ENCODE results near the gene PALLD. TPM values are rescaled to one million over a fixed set of nuclear protein-coding genes. Genes with fewer than 3 reads are reported as not detected.

The PALLD gene
- total and polyA plus RNA-seq, 2 of the 13 experiments (the other 11 are each of a cell fraction or from before 2014, with no cell fraction given), result 0.50 to 1.5 TPM

DNA sequence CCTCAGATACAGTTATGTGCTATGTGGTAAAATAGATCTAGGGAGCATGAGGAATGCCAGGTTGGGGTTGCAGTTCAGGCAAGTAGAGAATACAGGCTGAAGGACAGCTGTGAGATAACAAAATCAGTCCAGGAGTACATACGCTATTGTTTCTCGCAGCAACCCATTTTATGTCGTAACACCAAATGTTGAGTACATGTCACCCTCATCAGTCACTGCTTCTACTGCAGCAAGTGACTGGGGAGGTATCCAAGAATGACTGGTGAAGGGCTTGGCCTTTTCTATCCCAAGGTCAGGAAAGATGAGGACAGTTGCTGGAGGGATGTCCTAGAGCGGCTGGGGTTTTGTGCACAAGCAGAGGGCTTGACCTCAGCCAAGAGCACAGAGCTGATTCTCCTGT is 341.1 kb downstream of the PALLD start:
- H3K4me3 ChIP-seq (replicated peaks in 1 of 3; ENCODE audit: insufficient read depth in 1 of 3, low read depth in 2 of 3, low read length in 3 of 3), result no peak overlapping the region
- intact Hi-C loops (cut with micrococcal nuclease; ENCODE audit: unreplicated experiment), result no loop called here
- H3K79me2 ChIP-seq (ENCODE audit: insufficient read depth, low read length), result no peaks in the 10 kb centered on the region
- 83% methylated on average over 4 of the region's 4 CpGs for WGBS (ENCODE audit: low lambda C conversion rate)
- no peak overlapping the region for H2AFZ ChIP-seq (ENCODE audit: low read length)
- H3K27ac ChIP-seq (ENCODE audit: extremely low read length, insufficient read depth, low read length), result no peak overlapping the region
- no peak overlapping the region for H3K9ac ChIP-seq (ENCODE audit: insufficient read depth, low read depth, low read length)
- H3K4me2 ChIP-seq (ENCODE audit: low read depth, low read length), result no peak overlapping the region
- no peak for ATAC-seq
- H3K4me1 ChIP-seq (ENCODE audit: insufficient read depth, low read length), result 0 out of 2 replicates have a peak, but pooled peaks cover 6% of the 10 kb centered on the region
- FAIRE-seq, result no peak
- H3K27me3 ChIP-seq (ENCODE audit: control insufficient read depth in 1 of 2, insufficient read depth in 2 of 2, low read length in 2 of 2), result peaks cover under 1 to 9% of the 10 kb centered on the region in 2 experiments; a peak in 2 of 5 replicates
- H4K20me1 ChIP-seq (ENCODE audit: insufficient read depth, low read length), result no peaks in the 10 kb centered on the region
- BruUV-seq (replicated peaks), result no TSS peak
- in situ Hi-C loops (cut with HindIII; ENCODE audit: extremely low pct_ligation_motif_present, low pct_unique_long_range_greater_than_20kb), result no loop called here
- H3K36me3 ChIP-seq (replicated peaks in 1 of 2; ENCODE audit: control insufficient read depth in 1 of 2, insufficient read depth in 2 of 2, low read length in 2 of 2), result no peaks in the 10 kb centered on the region
- CTCF ChIA-PET (ENCODE audit: low intra/inter-chr PET ratio, low total read pairs), result no interaction called here
- DNase-seq (ENCODE audit: low spot score), result no peak
- H3K9me3 ChIP-seq (ENCODE audit: low read length), result no peaks in the 10 kb centered on the region
- TF ChIP-seq TBX2 (CRISPR knock-in tag; IDR thresholded peaks at IDR 0.05; ENCODE audit: borderline replicate concordance) (no peak), SAFB2 (CRISPR knock-in tag; IDR thresholded peaks at IDR 0.05; ENCODE audit: borderline replicate concordance, low read depth) (no peak), ZNF816 (CRISPR knock-in tag; IDR thresholded peaks at IDR 0.05; ENCODE audit: borderline replicate concordance) (no peak)
- POLR2A ChIA-PET, result no interaction called here

DNA sequence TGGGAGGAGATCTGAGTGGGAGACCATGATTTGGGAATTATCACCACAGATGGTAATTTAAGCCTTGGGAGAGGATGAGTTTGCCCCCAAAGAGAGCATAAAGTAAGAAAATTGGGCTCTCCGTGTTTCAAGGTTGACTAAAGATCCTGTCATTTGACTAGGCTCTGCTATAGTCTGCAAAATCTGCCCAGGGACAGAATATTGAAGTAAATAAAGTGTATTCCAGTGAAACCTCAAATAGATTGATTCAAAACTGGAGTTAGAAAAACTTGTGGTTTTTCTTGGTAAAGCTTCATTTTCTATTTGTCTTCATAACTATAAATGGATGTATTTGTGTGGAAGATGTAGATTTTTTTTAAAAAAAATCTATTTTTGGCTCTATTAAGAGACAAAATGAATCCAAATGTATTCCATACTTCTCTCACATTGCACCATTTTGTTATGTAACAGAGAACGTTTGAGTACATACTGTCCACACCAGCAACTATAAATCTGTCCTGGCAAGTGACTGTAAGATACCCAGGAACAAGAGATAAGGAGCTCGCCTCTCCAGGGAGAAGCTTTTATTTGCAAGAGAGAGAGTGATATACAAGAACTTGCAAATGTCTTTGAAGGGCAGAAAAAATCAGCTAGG is 343.0 kb downstream of the PALLD start:
- intact Hi-C loops (cut with micrococcal nuclease; ENCODE audit: unreplicated experiment) (no loop called here), in situ Hi-C loops (cut with HindIII; ENCODE audit: extremely low pct_ligation_motif_present, low pct_unique_long_range_greater_than_20kb) (no loop called here)
- Histone ChIP-seq H4K20me1 (ENCODE audit: insufficient read depth, low read length) (no peaks in the 10 kb centered on the region), H3K27me3 (ENCODE audit: control insufficient read depth in 1 of 2, insufficient read depth in 2 of 2, low read length in 2 of 2) (no peaks in the 10 kb centered on the region), H3K4me3 (replicated peaks in 1 of 3; ENCODE audit: insufficient read depth in 1 of 3, low read depth in 2 of 3, low read length in 3 of 3) (no peak overlapping the region), H3K79me2 (ENCODE audit: insufficient read depth, low read length) (no peaks in the 10 kb centered on the region), H3K9ac (ENCODE audit: insufficient read depth, low read depth, low read length) (no peak overlapping the region), H3K36me3 (replicated peaks in 1 of 2; ENCODE audit: control insufficient read depth in 1 of 2, insufficient read depth in 2 of 2, low read length in 2 of 2) (no peaks in the 10 kb centered on the region), H3K27ac (ENCODE audit: extremely low read length, insufficient read depth, low read length) (no peak overlapping the region), H2AFZ (ENCODE audit: low read length) (no peak overlapping the region), H3K4me1 (ENCODE audit: insufficient read depth, low read length) (no peaks in the 10 kb centered on the region), H3K4me2 (ENCODE audit: low read depth, low read length) (no peak overlapping the region), H3K9me3 (ENCODE audit: low read length) (no peaks in the 10 kb centered on the region)
- ChIA-PET POLR2A (no interaction called here), CTCF (ENCODE audit: low intra/inter-chr PET ratio, low total read pairs) (no interaction called here)
- ATAC-seq (no peak), DNase-seq (ENCODE audit: low spot score) (no peak), FAIRE-seq (no peak)
- WGBS (ENCODE audit: low lambda C conversion rate), result 47% methylated on average over 3 of the region's 3 CpGs
- TF ChIP-seq ONECUT2 (CRISPR knock-in tag; IDR thresholded peaks at IDR 0.05), result no peak
- TF ChIP-seq, protein P1, sequence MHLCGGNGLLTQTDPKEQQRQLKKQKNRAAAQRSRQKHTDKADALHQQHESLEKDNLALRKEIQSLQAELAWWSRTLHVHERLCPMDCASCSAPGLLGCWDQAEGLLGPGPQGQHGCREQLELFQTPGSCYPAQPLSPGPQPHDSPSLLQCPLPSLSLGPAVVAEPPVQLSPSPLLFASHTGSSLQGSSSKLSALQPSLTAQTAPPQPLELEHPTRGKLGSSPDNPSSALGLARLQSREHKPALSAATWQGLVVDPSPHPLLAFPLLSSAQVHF (CRISPR knock-in tag; IDR thresholded peaks at IDR 0.05), result no peak
- no peak for TF ChIP-seq ZNF354B (CRISPR knock-in tag; IDR thresholded peaks at IDR 0.05)
- no peak for TF ChIP-seq BCL6 (CRISPR knock-in tag; IDR thresholded peaks at IDR 0.05)
- TF ChIP-seq ZNF136 (CRISPR knock-in tag; IDR thresholded peaks at IDR 0.05; ENCODE audit: low read depth), result no peak
- TF ChIP-seq RBM22 (optimal IDR thresholded peaks at IDR 0.05; ENCODE audit: low read length), result no peak
- TF ChIP-seq TCF7L2 (IDR thresholded peaks at IDR 0.05; ENCODE audit: low read depth, low read length), result no peak
- no peak for TF ChIP-seq LCORL (IDR thresholded peaks at IDR 0.05)
- no peak for TF ChIP-seq LCORL (CRISPR knock-in tag; IDR thresholded peaks at IDR 0.05)
- BruUV-seq (replicated peaks), result no TSS peak
